Loucy (cell line): ENCODE results near the gene FMN1.

Experiments
- CTCF ChIP-seq: fragments of 200-600 bp; sonication (generic); conservative IDR thresholded peaks from 2 replicates; pipeline ENCODE4 v1.5.1; 2014; ENCODE audit warnings: mild to moderate bottlenecking, antibody characterized with exemption, low read length
- EZH2phosphoT487 ChIP-seq: fragments of 200-600 bp; IDR thresholded peaks from 2 replicates; pipeline ENCODE4 v1.6.1; 2018; ENCODE audit warnings: antibody characterized with exemption, mild to moderate bottlenecking, moderate library complexity, borderline replicate concordance

GRCh38 chr15:33115191-33115861, 79.2 kb downstream of the FMN1 start:
- TF ChIP-seq CTCF, result no peak
- no peak for TF ChIP-seq EZH2phosphoT487
